ENCODE measurements around the gene UNC13C.

Gene UNC13C

DNA sequence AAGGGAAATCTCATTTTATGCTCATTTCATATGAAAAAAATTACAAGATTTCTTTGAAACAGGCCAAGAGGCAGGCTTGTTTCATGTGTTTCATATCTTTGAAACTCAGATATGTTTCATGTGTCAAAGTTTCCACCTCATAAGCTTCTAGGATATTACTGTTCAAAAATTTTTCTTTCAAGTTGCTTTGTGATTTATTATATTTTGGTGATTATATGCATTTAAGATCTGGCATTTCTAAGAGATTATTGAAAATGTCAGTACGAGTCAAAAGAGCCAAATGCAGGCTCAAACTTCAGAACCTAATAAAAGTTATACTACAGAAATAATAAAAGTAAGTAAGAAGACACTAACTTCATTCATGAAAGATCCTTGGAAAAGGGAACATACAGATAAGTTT lies 590.1 kb downstream of the UNC13C start:
- TF ChIP-seq NFIC (IDR thresholded peaks at IDR 0.05) (no peak), TCF12 (IDR thresholded peaks at IDR 0.05; ENCODE audit: low read depth) (no peak), EP300 (IDR thresholded peaks at IDR 0.05; ENCODE audit: borderline replicate concordance) (no peak), TEAD4 (IDR thresholded peaks at IDR 0.05) (no peak), RAD21 (IDR thresholded peaks at IDR 0.05; ENCODE audit: low read depth) (no peak), TAF1 (IDR thresholded peaks at IDR 0.05; ENCODE audit: low read depth) (no peak)
- TF ChIP-seq, protein P1, sequence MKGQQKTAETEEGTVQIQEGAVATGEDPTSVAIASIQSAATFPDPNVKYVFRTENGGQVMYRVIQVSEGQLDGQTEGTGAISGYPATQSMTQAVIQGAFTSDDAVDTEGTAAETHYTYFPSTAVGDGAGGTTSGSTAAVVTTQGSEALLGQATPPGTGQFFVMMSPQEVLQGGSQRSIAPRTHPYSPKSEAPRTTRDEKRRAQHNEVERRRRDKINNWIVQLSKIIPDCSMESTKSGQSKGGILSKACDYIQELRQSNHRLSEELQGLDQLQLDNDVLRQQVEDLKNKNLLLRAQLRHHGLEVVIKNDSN (IDR thresholded peaks at IDR 0.05), result no peak

DNA sequence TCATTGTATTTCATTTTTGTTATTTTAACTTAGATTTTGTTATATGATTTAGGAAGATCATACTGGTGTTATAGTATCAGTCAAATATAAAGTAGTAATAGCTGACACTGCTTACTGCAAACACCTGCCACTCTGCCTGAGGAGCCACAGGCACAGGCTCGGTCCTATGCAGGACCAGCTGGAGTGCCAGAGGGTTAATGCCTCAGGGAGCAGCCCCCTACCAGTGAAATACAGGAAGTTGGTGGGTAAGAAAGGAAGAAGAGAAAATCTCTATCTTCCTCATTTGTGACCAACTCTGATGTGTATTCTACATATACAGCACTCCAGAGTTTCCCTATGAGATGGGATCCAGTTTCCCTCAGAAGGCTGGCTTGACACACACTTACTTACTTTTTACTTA lies 593.3 kb downstream of the UNC13C start:
- TF ChIP-seq RAD21 (IDR thresholded peaks at IDR 0.05; ENCODE audit: low read depth) (no peak), CEBPB (IDR thresholded peaks at IDR 0.05) (no peak), YY1 (IDR thresholded peaks at IDR 0.05; ENCODE audit: low read depth) (no peak), EP300 (IDR thresholded peaks at IDR 0.05; ENCODE audit: borderline replicate concordance) (no peak), MAX (IDR thresholded peaks at IDR 0.05) (no peak), TAF1 (IDR thresholded peaks at IDR 0.05; ENCODE audit: low read depth) (no peak), REST (IDR thresholded peaks at IDR 0.05; ENCODE audit: low read depth) (no peak), TCF12 (IDR thresholded peaks at IDR 0.05; ENCODE audit: low read depth) (no peak), FOXM1 (IDR thresholded peaks at IDR 0.05; ENCODE audit: borderline replicate concordance, low read depth) (no peak), TEAD4 (IDR thresholded peaks at IDR 0.05) (no peak), CREB1 (IDR thresholded peaks at IDR 0.05; ENCODE audit: low read depth) (no peak), EGR1 (IDR thresholded peaks at IDR 0.05) (no peak), NFIC (IDR thresholded peaks at IDR 0.05) (no peak), ZBTB7A (IDR thresholded peaks at IDR 0.05; ENCODE audit: low read depth) (no peak)
- TF ChIP-seq, protein P1 (IDR thresholded peaks at IDR 0.05), result no peak

DNA sequence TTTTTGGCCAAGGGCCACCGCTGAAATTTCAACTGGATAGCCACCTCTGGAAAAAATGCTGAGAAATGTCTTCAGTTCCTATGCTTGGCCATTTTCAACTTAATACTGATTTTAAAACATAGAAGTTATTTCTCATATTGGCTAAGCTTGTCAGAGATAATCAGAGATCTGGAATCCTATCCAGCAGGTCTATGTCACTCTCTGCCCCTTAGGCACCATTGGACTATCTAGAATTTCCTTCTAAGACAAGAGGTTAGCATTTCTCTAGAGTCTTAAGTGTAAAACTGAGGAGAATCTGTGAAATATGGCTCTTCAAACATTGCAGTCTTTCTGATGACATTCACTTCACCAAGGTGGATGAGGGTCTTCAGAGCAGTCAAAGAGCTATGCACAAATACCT lies 597.3 kb downstream of the UNC13C start:
- TF ChIP-seq FOXM1 (IDR thresholded peaks at IDR 0.05; ENCODE audit: borderline replicate concordance, low read depth) (no peak), NFIC (IDR thresholded peaks at IDR 0.05) (no peak), CEBPB (IDR thresholded peaks at IDR 0.05) (no peak), ZBTB7A (IDR thresholded peaks at IDR 0.05; ENCODE audit: low read depth) (no peak), TAF1 (IDR thresholded peaks at IDR 0.05; ENCODE audit: low read depth) (no peak), EP300 (IDR thresholded peaks at IDR 0.05; ENCODE audit: borderline replicate concordance) (no peak), YY1 (IDR thresholded peaks at IDR 0.05; ENCODE audit: low read depth) (no peak), TEAD4 (IDR thresholded peaks at IDR 0.05) (no peak)
- TF ChIP-seq, protein P1 (IDR thresholded peaks at IDR 0.05), result no peak

DNA sequence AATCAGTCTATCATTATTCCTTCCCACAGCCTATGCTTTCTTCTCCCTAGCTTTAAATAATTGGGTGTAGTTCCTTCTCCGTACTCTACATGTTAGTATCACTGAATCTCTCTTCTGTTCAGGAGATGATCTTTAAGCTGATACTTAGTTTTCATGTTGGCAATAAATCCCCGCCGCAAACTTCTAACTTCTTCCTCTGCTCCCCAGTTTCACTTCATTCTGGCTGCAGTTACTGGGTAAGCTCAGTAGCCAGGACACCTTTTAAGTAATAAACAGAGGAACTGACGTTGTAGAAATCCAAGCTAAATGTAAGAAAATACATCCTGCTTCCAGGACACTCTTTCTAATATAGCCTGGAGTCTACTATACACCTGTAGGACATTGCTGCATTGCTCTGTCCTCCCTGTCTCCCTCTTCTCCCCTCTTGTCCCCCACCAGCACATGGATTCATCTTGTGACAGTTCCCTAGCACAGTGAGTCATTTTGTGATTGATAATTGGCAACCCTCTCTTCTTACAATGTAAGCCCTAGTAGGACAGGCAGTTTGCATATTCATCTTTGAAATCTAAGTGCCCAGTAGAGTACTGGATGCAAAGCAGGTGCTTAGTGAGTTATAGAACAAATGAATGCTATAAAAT lies 598.2 kb downstream of the UNC13C start:
- TF ChIP-seq RAD21 (IDR thresholded peaks at IDR 0.05; ENCODE audit: low read depth) (no peak), EP300 (IDR thresholded peaks at IDR 0.05; ENCODE audit: borderline replicate concordance) (no peak), CEBPB (IDR thresholded peaks at IDR 0.05) (no peak), TAF1 (IDR thresholded peaks at IDR 0.05; ENCODE audit: low read depth) (no peak), EGR1 (IDR thresholded peaks at IDR 0.05) (no peak), NFIC (IDR thresholded peaks at IDR 0.05) (no peak), CREB1 (IDR thresholded peaks at IDR 0.05; ENCODE audit: low read depth) (no peak), FOXM1 (IDR thresholded peaks at IDR 0.05; ENCODE audit: borderline replicate concordance, low read depth) (no peak), TEAD4 (IDR thresholded peaks at IDR 0.05) (no peak), MAX (IDR thresholded peaks at IDR 0.05) (no peak), YY1 (IDR thresholded peaks at IDR 0.05; ENCODE audit: low read depth) (no peak)
- TF ChIP-seq, protein P1 (IDR thresholded peaks at IDR 0.05), result no peak

GRCh38 chr15:54577476-54578250 lies 599.4 kb downstream of the UNC13C start:
- no peak for TF ChIP-seq TAF1 (IDR thresholded peaks at IDR 0.05; ENCODE audit: low read depth)
- TF ChIP-seq EGR1 (IDR thresholded peaks at IDR 0.05), result no peak

- TF ChIP-seq RAD21 (IDR thresholded peaks at IDR 0.05; ENCODE audit: low read depth) (no peak), FOXM1 (IDR thresholded peaks at IDR 0.05; ENCODE audit: borderline replicate concordance, low read depth) (no peak), REST (IDR thresholded peaks at IDR 0.05; ENCODE audit: low read depth) (no peak), TEAD4 (IDR thresholded peaks at IDR 0.05) (no peak), YY1 (IDR thresholded peaks at IDR 0.05; ENCODE audit: low read depth) (no peak), TCF12 (IDR thresholded peaks at IDR 0.05; ENCODE audit: low read depth) (no peak), CEBPB (IDR thresholded peaks at IDR 0.05) (no peak), NFIC (IDR thresholded peaks at IDR 0.05) (no peak), TAF1 (IDR thresholded peaks at IDR 0.05; ENCODE audit: low read depth) (no peak), MAX (IDR thresholded peaks at IDR 0.05) (no peak), EP300 (IDR thresholded peaks at IDR 0.05; ENCODE audit: borderline replicate concordance) (no peak), CREB1 (IDR thresholded peaks at IDR 0.05; ENCODE audit: low read depth) (no peak), ZBTB7A (IDR thresholded peaks at IDR 0.05; ENCODE audit: low read depth) (no peak), EGR1 (IDR thresholded peaks at IDR 0.05) (no peak)
- TF ChIP-seq, protein P1 (IDR thresholded peaks at IDR 0.05), result no peak
These were observed 601.6 kb downstream of the UNC13C start for GRCh38 chr15:54579855-54580254.

Measured in Ishikawa (cell line).